Cardiac muscle cell (in vitro differentiated cells and primary cell): ENCODE measurements around the gene SLC26A11. TPM values are rescaled to one million over a fixed set of nuclear protein-coding genes. Genes with fewer than 3 reads are reported as not detected.
"Not testable (repeated sequence)": the region's sequence is repeated elsewhere in the genome, so short reads cannot be mapped to it uniquely, and the experiment has no call there.

Experiments used
- DNase-seq, 2 donors: peaks; one replicate each; pipeline versions ENCODE4 v3.0.0 to v3.0.0-alpha.2; 2010 to 2017; ENCODE audit warnings: low read depth in 1 of 2, low spot score in 1 of 2
- H3K27ac ChIP-seq: fragments of 200-600 bp; sonication (generic); 2 replicates; pipeline ENCODE4 v1.5.1; 2016
- H3K27me3 ChIP-seq: fragments of 200-600 bp; sonication (generic); 2 replicates; pipeline ENCODE4 v1.6.0; 2016; ENCODE audit warnings: control low read depth
- H3K36me3 ChIP-seq: fragments of 200-600 bp; sonication (generic); 2 replicates; pipeline ENCODE4 v1.5.1; 2016; ENCODE audit warnings: control low read depth
- H3K4me1 ChIP-seq: fragments of 200-600 bp; sonication (generic); 2 replicates; pipeline ENCODE4 v1.8.1; 2017; ENCODE audit warnings: low read depth, mild to moderate bottlenecking, mixed run types
- H3K4me3 ChIP-seq: fragments of 200-600 bp; sonication (generic); 2 replicates; pipeline ENCODE4 v1.5.1; 2016; ENCODE audit warnings: mild to moderate bottlenecking
- H3K9me3 ChIP-seq: fragments of 200-600 bp; sonication (generic); 2 replicates; pipeline ENCODE4 v1.5.1; 2017; ENCODE audit warnings: low read depth, mild to moderate bottlenecking, control low read depth
- polyA plus RNA-seq: library from polyadenylated mRNA; unstranded; fragments of >200 nt; fragmentation: Nextera tagmentation; extraction: Ambion mirVana; gene quantifications from 2 replicates; pipeline ENCODE4 v1.2.1, GENCODE V29; 2016
- total RNA-seq: library from RNA; depleted of rRNA; stranded (reverse); fragments of >200 nt; gene quantifications from 2 replicates; pipeline ENCODE4 v1.2.3, GENCODE V29; 2016
- TF ChIP-seq, protein P1 (sequence below): IDR thresholded peaks from 2 replicates; pipeline ENCODE4 v1.5.1; 2012; ENCODE audit warnings: low read depth, mild to moderate bottlenecking, low read length

The SLC26A11 gene
- total and polyA plus RNA-seq, 2 experiments from 2014 or later = 39.0 to 46.8 TPM

- Histone ChIP-seq H3K9me3 (no peaks in the 10 kb centered on the region), H3K4me3 (no peak overlapping the region), H3K36me3 (no peaks in the 10 kb centered on the region), H3K4me1 (no peaks in the 10 kb centered on the region), H3K27ac (no peak overlapping the region), H3K27me3 (no peaks in the 10 kb centered on the region)
- TF ChIP-seq, protein P1, sequence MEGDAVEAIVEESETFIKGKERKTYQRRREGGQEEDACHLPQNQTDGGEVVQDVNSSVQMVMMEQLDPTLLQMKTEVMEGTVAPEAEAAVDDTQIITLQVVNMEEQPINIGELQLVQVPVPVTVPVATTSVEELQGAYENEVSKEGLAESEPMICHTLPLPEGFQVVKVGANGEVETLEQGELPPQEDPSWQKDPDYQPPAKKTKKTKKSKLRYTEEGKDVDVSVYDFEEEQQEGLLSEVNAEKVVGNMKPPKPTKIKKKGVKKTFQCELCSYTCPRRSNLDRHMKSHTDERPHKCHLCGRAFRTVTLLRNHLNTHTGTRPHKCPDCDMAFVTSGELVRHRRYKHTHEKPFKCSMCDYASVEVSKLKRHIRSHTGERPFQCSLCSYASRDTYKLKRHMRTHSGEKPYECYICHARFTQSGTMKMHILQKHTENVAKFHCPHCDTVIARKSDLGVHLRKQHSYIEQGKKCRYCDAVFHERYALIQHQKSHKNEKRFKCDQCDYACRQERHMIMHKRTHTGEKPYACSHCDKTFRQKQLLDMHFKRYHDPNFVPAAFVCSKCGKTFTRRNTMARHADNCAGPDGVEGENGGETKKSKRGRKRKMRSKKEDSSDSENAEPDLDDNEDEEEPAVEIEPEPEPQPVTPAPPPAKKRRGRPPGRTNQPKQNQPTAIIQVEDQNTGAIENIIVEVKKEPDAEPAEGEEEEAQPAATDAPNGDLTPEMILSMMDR = no peak
- no peak for DNase-seq
These were observed 35.8 kb downstream of the SLC26A11 start for GRCh38 chr17:80256034-80256350.

DNA sequence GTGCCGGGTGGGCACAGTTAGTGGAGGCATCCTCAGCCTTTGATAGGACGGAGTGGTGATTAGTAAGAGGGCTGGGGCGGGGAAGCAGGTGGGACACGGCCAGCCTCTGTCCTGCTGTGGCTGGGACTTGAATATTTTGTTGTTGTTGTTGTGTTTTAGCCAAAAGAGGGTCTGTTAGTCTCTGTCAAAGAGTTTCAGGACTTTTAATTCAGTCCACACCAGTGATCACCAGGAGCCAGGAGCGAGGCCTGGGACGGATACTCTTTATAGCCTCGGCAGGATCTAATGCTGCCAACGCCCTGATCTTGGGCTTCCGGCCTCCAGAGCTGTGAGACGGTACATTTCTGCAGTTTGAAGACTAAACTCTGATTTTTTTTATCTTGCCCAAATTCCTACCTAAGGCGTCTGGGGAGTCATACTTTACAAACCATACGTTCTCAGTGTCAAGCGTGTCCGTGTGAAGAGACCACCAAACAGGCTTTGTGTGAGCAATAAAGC is 37.5 kb downstream of the SLC26A11 start:
- no peak overlapping the region for H3K27ac ChIP-seq

DNA sequence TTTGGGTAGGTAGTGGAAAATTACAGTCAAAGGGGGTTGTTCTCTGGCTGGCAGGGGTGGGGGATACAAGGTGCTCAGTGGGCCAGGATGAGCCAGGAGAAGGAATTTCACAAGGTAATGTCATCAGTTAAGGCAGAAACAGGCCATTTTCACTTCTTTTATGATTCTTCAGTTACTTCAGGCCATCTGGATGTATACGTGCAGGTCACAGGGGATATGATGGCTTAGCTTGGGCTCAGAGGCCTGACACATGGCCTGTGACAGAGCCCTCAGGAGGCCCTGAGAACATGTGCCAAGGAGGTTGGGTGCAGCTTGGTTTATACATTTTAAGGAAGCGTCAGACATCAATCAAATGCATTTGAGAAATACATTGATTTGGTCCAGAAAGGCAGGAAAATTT is 38.1 kb downstream of the SLC26A11 start:
- H3K9me3 ChIP-seq, H3K27ac ChIP-seq, H3K27me3 ChIP-seq, H3K36me3 ChIP-seq, DNase-seq, H3K4me3 ChIP-seq, H3K4me1 ChIP-seq: not testable (repeated sequence)

More for the DNA sequence above, 37.5 kb downstream of the SLC26A11 start:
- no peaks in the 10 kb centered on the region for H3K4me1 ChIP-seq
- TF ChIP-seq, protein P1 = no peak
- H3K36me3 ChIP-seq = no peaks in the 10 kb centered on the region
- no peak for DNase-seq
- H3K9me3 ChIP-seq = no peaks in the 10 kb centered on the region
- no peak overlapping the region for H3K4me3 ChIP-seq
- no peaks in the 10 kb centered on the region for H3K27me3 ChIP-seq

- TF ChIP-seq, protein P1 = no peak
- Histone ChIP-seq H3K27me3 (no peaks in the 10 kb centered on the region), H3K36me3 (no peaks in the 10 kb centered on the region), H3K9me3 (no peaks in the 10 kb centered on the region), H3K27ac (no peak overlapping the region), H3K4me1 (no peaks in the 10 kb centered on the region), H3K4me3 (peak overlapping the region; percentile 49)
- no peak for DNase-seq
These were observed 39.3 kb downstream of the SLC26A11 start for GRCh38 chr17:80259457-80260068.

GRCh38 chr17:80260069-80260535 is 39.9 kb downstream of the SLC26A11 start:
- peak; percentile 76 to 91 for DNase-seq
- H3K4me3 ChIP-seq = peak overlapping the region; percentile 49
- no peaks in the 10 kb centered on the region for H3K27me3 ChIP-seq
- TF ChIP-seq, protein P1 = no peak
- H3K36me3 ChIP-seq = no peaks in the 10 kb centered on the region
- H3K4me1 ChIP-seq = no peaks in the 10 kb centered on the region
- peak overlapping the region; percentile 50 for H3K27ac ChIP-seq
- no peaks in the 10 kb centered on the region for H3K9me3 ChIP-seq

- Histone ChIP-seq H3K4me3 (peak within 1 kb of the TSS; percentile 97), H3K36me3 (no peaks in the 10 kb centered on the region), H3K4me1 (no peaks in the 10 kb centered on the region), H3K9me3 (no peaks in the 10 kb centered on the region), H3K27ac (peak within 1 kb of the TSS; percentile 76), H3K27me3 (no peaks in the 10 kb centered on the region)
- DNase-seq = peak; percentile 37 to 70
- TF ChIP-seq, protein P1 = no peak
These were observed 40.5 kb downstream of the SLC26A11 start, which contains the start of gene RNF213 for GRCh38 chr17:80260791-80261158. TSS of gene RNF213 (plus strand) at chr17:80260852. CDS start at chr17:80263682, 2,830 bp downstream.
